T47D (cell line): Measurements from ENCODE around the gene GATB.

Experiments
- DNase-seq, 2 experiments: peaks; one replicate each; pipeline versions ENCODE4 v3.0.0 to v3.0.0-alpha.2; 2011 to 2012; ENCODE audit warnings: low read depth in 1 of 2, low spot score in 1 of 2
- JUND ChIP-seq: IDR thresholded peaks from 2 replicates; pipeline ENCODE4 v1.6.1; 2012; ENCODE audit warnings: low read depth
- in situ Hi-C: cut with HindIII; loops from 2 replicates; pipeline ENCODE4 v1.10.0; 2016; ENCODE audit warnings: low sequenced_read_pairs, low pct_unique_long_range_greater_than_20kb

Gene GATB

GRCh38 chr4:151688003-151688784 lies 72.6 kb downstream of the GATB start:
- in situ Hi-C loops: no loop called here
- DNase-seq: no peak
- TF ChIP-seq JUND: no peak

- in situ Hi-C loops: no loop called here
- DNase-seq: no peak
- no peak for TF ChIP-seq JUND
Measured at GRCh38 chr4:151687021-151687640, 73.7 kb downstream of the GATB start.

- no peak for DNase-seq
- TF ChIP-seq JUND: no peak
- in situ Hi-C loops: no loop called here
Measured at GRCh38 chr4:151685303-151685702, 75.5 kb downstream of the GATB start.

GRCh38 chr4:151681085-151681484 lies 79.7 kb downstream of the GATB start:
- in situ Hi-C loops: no loop called here
- DNase-seq: no peak
- no peak for TF ChIP-seq JUND

- TF ChIP-seq JUND: no peak
- DNase-seq: no peak
- in situ Hi-C loops: no loop called here
Measured at GRCh38 chr4:151679231-151679630, 81.6 kb downstream of the GATB start.

GRCh38 chr4:151678048-151678872 lies 82.5 kb downstream of the GATB start:
- no peak for DNase-seq
- no peak for TF ChIP-seq JUND
- in situ Hi-C loops: no loop called here

GRCh38 chr4:151677193-151677592 lies 83.6 kb downstream of the GATB start:
- TF ChIP-seq JUND: no peak
- DNase-seq: no peak
- in situ Hi-C loops: no loop called here

GRCh38 chr4:151676301-151676700 lies 84.5 kb downstream of the GATB start:
- in situ Hi-C loops: no loop called here
- no peak for TF ChIP-seq JUND
- DNase-seq: no peak

- no peak for DNase-seq
- in situ Hi-C loops: no loop called here
- no peak for TF ChIP-seq JUND
Measured at GRCh38 chr4:151675411-151675971, 85.3 kb downstream of the GATB start.

- TF ChIP-seq JUND: no peak
- in situ Hi-C loops: no loop called here
- DNase-seq: no peak
Measured at GRCh38 chr4:151674804-151675391, 85.9 kb downstream of the GATB start.

GRCh38 chr4:151673908-151674520 lies 86.8 kb downstream of the GATB start:
- in situ Hi-C loops: no loop called here
- DNase-seq: no peak
- TF ChIP-seq JUND: no peak

- in situ Hi-C loops: no loop called here
- no peak for DNase-seq
- TF ChIP-seq JUND: no peak
Measured at GRCh38 chr4:151672996-151673395, 87.8 kb downstream of the GATB start.
